Cardiac atrium fibroblast (primary cell): ENCODE measurements around the gene RBM7. TPM values are rescaled to one million over a fixed set of nuclear protein-coding genes. Genes with fewer than 3 reads are reported as not detected.

Source experiments
- total RNA-seq: library from RNA; depleted of rRNA; stranded (reverse); fragments of >200 nt; gene quantifications from 2 replicates; pipeline ENCODE4 v1.2.3, GENCODE V29; 2015

RBM7 gene
- 20.4 and 34.7 TPM in 2 replicates for total RNA-seq

GRCh38 chr11:114400216-114400914, at the start of gene RBM7, which contains the start of gene C11orf71:
Gene RBM7 (plus strand): TSS chr11:114400666. CDS start chr11:114400672, 6 bp downstream.
Gene C11orf71 (minus strand): TSS chr11:114400511. CDS start chr11:114400331, 180 bp downstream.

DNA sequence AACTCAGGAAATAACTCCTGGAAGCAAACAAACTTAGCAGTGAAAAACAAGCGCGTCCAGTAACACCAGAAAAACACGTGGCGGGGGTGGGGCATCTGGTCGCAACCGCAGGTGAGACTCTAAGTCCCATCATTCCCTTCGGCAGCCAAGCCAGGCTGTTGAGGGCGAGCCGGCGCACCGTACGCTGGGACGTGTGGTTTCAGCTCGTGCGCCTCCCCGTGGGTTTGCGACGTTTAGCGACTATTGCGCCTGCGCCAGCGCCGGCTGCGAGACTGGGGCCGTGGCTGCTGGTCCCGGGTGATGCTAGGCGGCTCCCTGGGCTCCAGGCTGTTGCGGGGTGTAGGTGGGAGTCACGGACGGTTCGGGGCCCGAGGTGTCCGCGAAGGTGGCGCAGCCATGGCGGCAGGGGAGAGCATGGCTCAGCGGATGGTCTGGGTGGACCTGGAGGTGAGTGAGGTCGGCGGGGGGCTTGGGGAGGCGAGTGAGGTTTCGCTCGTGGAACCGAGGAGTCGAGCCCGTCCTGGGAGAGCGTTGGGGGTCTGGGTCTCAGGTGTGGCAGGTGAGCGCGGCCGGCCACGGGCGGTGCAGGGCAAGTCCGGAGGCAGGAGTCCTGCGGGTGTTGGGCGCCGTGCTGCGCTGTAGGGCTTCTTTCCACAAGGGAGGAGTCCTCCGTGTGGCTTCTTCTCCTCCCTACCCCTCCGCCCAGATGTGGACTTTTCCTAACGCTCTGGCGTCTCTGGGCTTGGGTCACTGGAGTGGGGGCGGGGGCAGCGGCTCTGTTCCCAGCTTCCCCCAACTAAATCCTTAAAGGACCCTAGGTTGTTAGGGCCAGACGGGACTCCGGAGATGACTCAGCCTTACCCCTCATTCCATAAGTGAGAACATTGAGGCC, 39.0 kb downstream of the RBM7 start, which contains the start of gene REXO2:
REXO2 (plus strand) TSS at position 239 of the 892 bp plus-strand sequence; CDS start at position 301, 62 bp downstream.

Other genes with a start within 250 kb of the RBM7 start
- gene NNMT, start 104.3 kb upstream of the RBM7 start, total RNA-seq, result 466 and 821 TPM in 2 replicates
- gene C11orf71, start 155 bp upstream of the RBM7 start, total RNA-seq, result 1.3 and 2.9 TPM in 2 replicates
- gene REXO2, start 38.8 kb downstream of the RBM7 start, total RNA-seq, result 255 and 270 TPM in 2 replicates
- not detected in 2 replicates for gene NXPE1, start 159.2 kb downstream of the RBM7 start, total RNA-seq
- gene NXPE4, start 195.1 kb downstream of the RBM7 start, total RNA-seq, result not detected in 2 replicates